Subcutaneous adipose tissue (tissue), 4 donors: ENCODE data around the gene FUOM. TPM values are rescaled to one million over a fixed set of nuclear protein-coding genes. Genes with fewer than 3 reads are reported as not detected.

Experiments used
- total RNA-seq, 4 donors: library from RNA; depleted of rRNA; stranded (reverse); fragments of >200 nt; gene quantifications; one replicate each; pipeline ENCODE4 v1.1.0, GENCODE V29; 2016
- TF ChIP-seq, protein P1 (sequence below): fragments of 450-650 bp; IDR thresholded peaks from one replicate; pipeline ENCODE4 v1.5.1; 2016; ENCODE audit warnings: low read depth, mild to moderate bottlenecking, control low read depth, antibody characterized with exemption, moderate library complexity

The FUOM gene
- total RNA-seq, 4 donors from 2014 or later: 16.5 to 43.2 (median 29.6) TPM

DNA sequence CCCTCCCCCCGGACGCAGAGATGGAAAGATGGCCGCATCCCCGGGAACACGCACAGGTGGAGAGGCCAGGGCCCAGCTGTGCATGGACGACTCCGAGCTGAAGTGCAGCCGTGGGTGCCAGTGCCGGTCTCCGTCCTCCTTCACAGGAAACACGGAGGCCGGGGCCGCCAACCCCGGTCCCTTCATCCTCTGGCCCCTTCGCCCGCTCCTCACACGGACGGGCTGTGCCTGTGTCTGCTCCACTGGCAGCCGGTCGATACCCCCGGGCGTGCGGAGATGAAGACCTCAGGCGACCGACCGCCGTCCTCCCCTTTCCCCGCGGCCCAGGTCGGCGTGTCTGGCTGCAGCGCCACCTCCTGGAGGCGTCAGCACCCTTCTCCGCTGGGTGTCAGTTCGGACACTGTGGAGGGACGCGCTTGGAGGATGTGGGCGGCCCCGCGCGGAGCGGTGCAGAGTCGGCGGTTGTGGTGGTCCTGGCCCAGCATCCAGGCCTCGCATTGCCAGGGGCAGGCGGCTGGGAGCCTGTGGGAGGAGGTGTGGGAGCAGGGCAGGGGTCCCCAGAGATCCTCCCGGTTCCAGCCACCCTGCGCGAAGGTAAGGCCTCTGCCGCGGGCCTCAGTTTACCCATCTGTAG lies 39.2 kb downstream of the FUOM start:
- TF ChIP-seq, protein P1, sequence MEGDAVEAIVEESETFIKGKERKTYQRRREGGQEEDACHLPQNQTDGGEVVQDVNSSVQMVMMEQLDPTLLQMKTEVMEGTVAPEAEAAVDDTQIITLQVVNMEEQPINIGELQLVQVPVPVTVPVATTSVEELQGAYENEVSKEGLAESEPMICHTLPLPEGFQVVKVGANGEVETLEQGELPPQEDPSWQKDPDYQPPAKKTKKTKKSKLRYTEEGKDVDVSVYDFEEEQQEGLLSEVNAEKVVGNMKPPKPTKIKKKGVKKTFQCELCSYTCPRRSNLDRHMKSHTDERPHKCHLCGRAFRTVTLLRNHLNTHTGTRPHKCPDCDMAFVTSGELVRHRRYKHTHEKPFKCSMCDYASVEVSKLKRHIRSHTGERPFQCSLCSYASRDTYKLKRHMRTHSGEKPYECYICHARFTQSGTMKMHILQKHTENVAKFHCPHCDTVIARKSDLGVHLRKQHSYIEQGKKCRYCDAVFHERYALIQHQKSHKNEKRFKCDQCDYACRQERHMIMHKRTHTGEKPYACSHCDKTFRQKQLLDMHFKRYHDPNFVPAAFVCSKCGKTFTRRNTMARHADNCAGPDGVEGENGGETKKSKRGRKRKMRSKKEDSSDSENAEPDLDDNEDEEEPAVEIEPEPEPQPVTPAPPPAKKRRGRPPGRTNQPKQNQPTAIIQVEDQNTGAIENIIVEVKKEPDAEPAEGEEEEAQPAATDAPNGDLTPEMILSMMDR: no peak

DNA sequence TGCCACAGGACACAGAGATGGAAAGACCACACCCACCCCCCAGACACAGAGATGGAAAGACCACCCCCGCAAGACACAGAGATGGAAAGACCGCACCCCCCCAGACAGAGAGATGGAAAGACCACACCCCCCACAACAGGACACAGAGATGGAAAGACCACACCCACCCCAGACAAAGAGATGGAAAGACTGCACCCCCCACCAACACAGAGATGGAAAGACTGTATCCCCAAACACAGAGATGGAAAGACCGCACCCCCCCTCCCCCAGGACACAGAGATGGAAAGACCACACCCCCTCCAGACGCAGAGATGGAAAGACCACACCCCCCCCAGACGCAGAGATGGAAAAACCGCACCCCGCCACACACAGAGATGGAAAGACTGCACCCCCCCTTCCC lies 41.1 kb downstream of the FUOM start:
- TF ChIP-seq, protein P1: no peak

DNA sequence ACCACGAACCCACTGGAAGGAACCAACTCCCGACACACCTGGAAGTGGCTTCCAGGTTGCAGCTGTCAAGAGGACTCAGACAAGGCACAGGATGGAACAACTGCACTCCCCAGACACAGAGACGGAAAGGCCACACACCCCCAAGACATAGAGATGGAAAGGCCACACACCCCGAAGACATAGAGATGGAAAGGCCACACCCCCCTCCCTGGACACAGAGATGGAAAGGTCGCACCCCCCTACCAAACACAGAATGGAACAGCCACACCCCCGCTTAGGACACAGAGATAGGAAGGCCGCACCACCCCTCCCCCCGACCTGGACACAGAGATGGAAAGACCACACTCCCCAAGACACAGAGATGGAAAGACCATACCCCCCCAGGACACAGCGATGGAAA lies 41.6 kb downstream of the FUOM start:
- TF ChIP-seq, protein P1: no peak

DNA sequence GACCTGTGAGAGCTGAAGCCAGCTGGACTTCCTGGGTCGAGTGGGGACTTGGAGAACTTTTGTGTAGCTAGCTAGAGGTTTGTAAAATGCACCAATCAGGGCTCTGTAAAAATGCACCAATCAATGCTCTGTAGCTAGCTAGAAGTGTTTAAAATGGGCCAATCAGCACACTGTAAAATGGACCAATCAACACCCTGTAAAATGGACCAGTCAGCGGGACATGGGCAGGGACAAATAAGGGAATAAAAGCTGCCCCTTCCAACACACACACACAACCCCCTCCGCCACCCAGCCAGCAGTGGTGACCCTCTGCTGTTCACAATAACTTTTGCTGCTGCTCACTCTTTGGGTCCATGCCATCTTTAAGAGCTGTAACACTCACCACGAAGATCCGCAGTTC lies 42.0 kb downstream of the FUOM start:
- TF ChIP-seq, protein P1: no peak

DNA sequence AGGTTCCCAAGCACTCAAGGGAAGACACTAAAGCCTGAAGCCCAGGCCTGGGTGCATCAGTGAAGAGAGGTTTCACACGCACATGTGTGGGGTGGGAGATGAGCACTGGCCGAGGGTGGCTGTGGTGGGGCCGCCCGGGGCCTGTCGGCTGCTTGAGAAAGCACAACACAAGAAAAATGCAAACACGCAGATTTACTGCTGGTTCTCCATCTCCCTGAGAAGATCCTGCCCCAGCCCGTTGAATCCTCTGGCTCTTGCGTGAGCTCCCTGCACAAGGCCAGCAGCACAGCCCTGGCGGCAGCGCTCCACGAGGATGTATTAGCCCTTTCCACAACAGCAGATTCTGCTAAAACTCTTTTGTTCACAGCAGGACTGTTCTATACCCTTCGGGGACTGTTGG lies 42.9 kb downstream of the FUOM start:
- TF ChIP-seq, protein P1: no peak

- TF ChIP-seq, protein P1: no peak
These were observed 44.6 kb downstream of the FUOM start for GRCh38 chr10:133313192-133313591.

- TF ChIP-seq, protein P1: no peak
These were observed 45.1 kb downstream of the FUOM start for GRCh38 chr10:133312769-133313145.
